HCT116 (cell line): ENCODE measurements around the gene UPB1. TPM values are rescaled to one million over a fixed set of nuclear protein-coding genes. Genes with fewer than 3 reads are reported as not detected.

ENCODE experiments used
- ATAC-seq: fragments of 200-7000 bp; cut with Tn5 transposase; 2 replicates; pipeline ENCODE4 v1.9.1; 2020; ENCODE audit warnings: mild to moderate bottlenecking, moderate library complexity
- BruUV-seq: library from RNA; stranded (reverse); fragments of 400-500 nt; replicated peaks from 2 replicates; lab custom pipeline; 2021; lab: Mats Ljungman, UMichigan
- CTCF ChIA-PET: fragments of 300-600 bp; sonication (Branson Sonifier 250); formaldehyde crosslinking; loops from one replicate; lab custom pipeline; 2021; ENCODE audit warnings: antibody characterized with exemption; lab: Charles Lee
- POLR2A ChIA-PET: fragments of 300-600, 350-600 bp; sonication (Branson Sonifier 250); formaldehyde crosslinking; loops from one replicate; lab custom pipeline; 2021; ENCODE audit warnings: antibody characterized with exemption; lab: Charles Lee
- RAD21 ChIA-PET, 2 experiments: fragments of 300-600 bp; sonication (Branson Sonifier 250); formaldehyde crosslinking; loops; one replicate each; lab custom pipeline; 2023; ENCODE audit warnings: low total read pairs in 2 of 2; ENCODE audit not compliant: uncharacterized antibody in 2 of 2, unreplicated experiment in 2 of 2, low non-redundant PET in 1 of 2; lab: Charles Lee
- DNase-seq: peaks from one replicate; pipeline ENCODE4 v3.0.0-alpha.2; 2010; ENCODE audit warnings: low read depth, low spot score
- H2AFZ ChIP-seq: fragments of 200-600 bp; shearing (Covaris generic), sonication (generic); 2 replicates; pipeline ENCODE4 v1.6.1; 2017; ENCODE audit warnings: low read depth, mixed run types, mixed read lengths, antibody characterized with exemption, low read length; ENCODE audit not compliant: poor library complexity, severe bottlenecking
- H3K27ac ChIP-seq: 2 replicates; pipeline ENCODE4 v1.5.1; 2012; ENCODE audit warnings: low read depth, low read length
- H3K27me3 ChIP-seq: fragments of 200-600 bp; sonication (generic); 2 replicates; pipeline ENCODE4 v1.6.1; 2016; ENCODE audit warnings: mixed run types, low read length, mixed read lengths; ENCODE audit not compliant: insufficient read depth
- H3K36me3 ChIP-seq, 2 experiments: fragments of 200-500 bp in 1 of 2; fragments of 200-600 bp in 1 of 2; sonication (Bioruptor generic) in 1 of 2; sonication (generic) in 1 of 2; 2 replicates each; pipeline versions ENCODE4 v1.5.1 to v1.6.1; 2014 to 2016; ENCODE audit warnings: low read length in 2 of 2, inconsistent platforms in 1 of 2, mixed read lengths in 1 of 2, mixed run types in 1 of 2; ENCODE audit not compliant: insufficient read depth in 2 of 2, control insufficient read depth in 1 of 2
- H3K4me1 ChIP-seq, 2 experiments: fragments of 200-600 bp in 1 of 2; sonication (generic) in 1 of 2; 2 replicates each; pipeline versions ENCODE4 v1.5.1 to v1.6.1; 2012 to 2017; ENCODE audit warnings: low read length in 2 of 2, inconsistent platforms in 1 of 2, mild to moderate bottlenecking in 1 of 2, mixed read lengths in 1 of 2, mixed run types in 1 of 2, moderate library complexity in 1 of 2; ENCODE audit not compliant: insufficient read depth in 2 of 2, control insufficient read depth in 1 of 2
- H3K4me2 ChIP-seq: fragments of 200-600 bp; sonication (generic); 2 replicates; pipeline ENCODE4 v1.6.1; 2017; ENCODE audit warnings: mixed run types, low read length, mixed read lengths
- H3K4me3 ChIP-seq, 2 experiments: fragments of 200-600 bp in 1 of 2; sonication (generic) in 1 of 2; replicated peaks in 1 of 2; 2 replicates each; pipeline ENCODE4 v1.5.1; 2011 to 2016; ENCODE audit warnings: low read length in 2 of 2, control low read depth in 1 of 2, low read depth in 1 of 2, mild to moderate bottlenecking in 1 of 2, mixed read lengths in 1 of 2, mixed run types in 1 of 2
- H3K79me2 ChIP-seq: fragments of 200-600 bp; sonication (generic); 2 replicates; pipeline ENCODE4 v1.6.1; 2017; ENCODE audit warnings: mild to moderate bottlenecking, mixed run types, low read length, moderate library complexity, mixed read lengths; ENCODE audit not compliant: insufficient read depth
- H3K9ac ChIP-seq: fragments of 200-600 bp; sonication (generic); 2 replicates; pipeline ENCODE4 v1.6.1; 2016; ENCODE audit warnings: low read length, mixed read lengths
- H3K9me2 ChIP-seq: fragments of 200-600 bp; sonication (generic), shearing (Covaris generic); 2 replicates; pipeline ENCODE4 v1.6.1; 2017; ENCODE audit warnings: mixed run types, mild to moderate bottlenecking, moderate library complexity; ENCODE audit not compliant: insufficient read depth
- H3K9me3 ChIP-seq, 2 experiments: fragments of 200-500 bp in 1 of 2; fragments of 200-600 bp in 1 of 2; sonication (Bioruptor generic) in 1 of 2; sonication (generic) in 1 of 2; 2 replicates each; pipeline ENCODE4 v1.6.1; 2014 to 2017; ENCODE audit warnings: low read length in 2 of 2, mixed read lengths in 2 of 2, inconsistent platforms in 1 of 2, low read depth in 1 of 2, mild to moderate bottlenecking in 1 of 2, mixed run types in 1 of 2, moderate library complexity in 1 of 2; ENCODE audit not compliant: control insufficient read depth in 1 of 2, insufficient read depth in 1 of 2
- H4K20me1 ChIP-seq: fragments of 200-600 bp; sonication (generic), shearing (Covaris generic); 2 replicates; pipeline ENCODE4 v1.6.1; 2017; ENCODE audit warnings: mixed run types, mild to moderate bottlenecking, moderate library complexity; ENCODE audit not compliant: insufficient read depth
- ATF3 ChIP-seq: IDR thresholded peaks from 2 replicates; pipeline ENCODE4 v1.6.1; 2012
- ELF1 ChIP-seq: IDR thresholded peaks from 2 replicates; pipeline ENCODE4 v1.6.1; 2012; ENCODE audit warnings: low read depth, borderline replicate concordance
- POLR2A ChIP-seq: IDR thresholded peaks from 2 replicates; pipeline ENCODE4 v1.7.0; 2011; ENCODE audit warnings: borderline replicate concordance; ENCODE audit not compliant: insufficient read depth, insufficient read length; ENCODE audit errors: extremely low read depth
- POLR2AphosphoS5 ChIP-seq: IDR thresholded peaks from 2 replicates; pipeline ENCODE4 v1.6.1; 2011; ENCODE audit warnings: mild to moderate bottlenecking, low read depth, low read length, moderate library complexity
- TCF7L2 ChIP-seq: IDR thresholded peaks from 2 replicates; pipeline ENCODE4 v1.7.0; 2011; ENCODE audit warnings: borderline replicate concordance, inconsistent platforms; ENCODE audit not compliant: insufficient read depth, insufficient read length; ENCODE audit errors: extremely low read depth
- ZFX ChIP-seq: fragments of 450-650 bp; IDR thresholded peaks from 2 replicates; pipeline ENCODE4 v1.6.1; 2017
- ZNF274 ChIP-seq: fragments of 200-500 bp; sonication (Bioruptor generic); IDR thresholded peaks from 2 replicates; pipeline ENCODE4 v1.6.1; 2014; ENCODE audit warnings: mild to moderate bottlenecking, low read depth, low read length, inconsistent platforms
- intact Hi-C: fragments of 100-400 bp; cut with micrococcal nuclease; formaldehyde crosslinking; loops from 2 replicates; pipeline ENCODE4 v1.10.0; 2022
- total RNA-seq: library from RNA; stranded (reverse); gene quantifications from one replicate; pipeline ENCODE4 v1.2.1, GENCODE V29; 2021; ENCODE audit not compliant: unreplicated experiment

The UPB1 gene
- total RNA-seq, 1 experiment from 2014 or later, result 0.27 TPM

DNA sequence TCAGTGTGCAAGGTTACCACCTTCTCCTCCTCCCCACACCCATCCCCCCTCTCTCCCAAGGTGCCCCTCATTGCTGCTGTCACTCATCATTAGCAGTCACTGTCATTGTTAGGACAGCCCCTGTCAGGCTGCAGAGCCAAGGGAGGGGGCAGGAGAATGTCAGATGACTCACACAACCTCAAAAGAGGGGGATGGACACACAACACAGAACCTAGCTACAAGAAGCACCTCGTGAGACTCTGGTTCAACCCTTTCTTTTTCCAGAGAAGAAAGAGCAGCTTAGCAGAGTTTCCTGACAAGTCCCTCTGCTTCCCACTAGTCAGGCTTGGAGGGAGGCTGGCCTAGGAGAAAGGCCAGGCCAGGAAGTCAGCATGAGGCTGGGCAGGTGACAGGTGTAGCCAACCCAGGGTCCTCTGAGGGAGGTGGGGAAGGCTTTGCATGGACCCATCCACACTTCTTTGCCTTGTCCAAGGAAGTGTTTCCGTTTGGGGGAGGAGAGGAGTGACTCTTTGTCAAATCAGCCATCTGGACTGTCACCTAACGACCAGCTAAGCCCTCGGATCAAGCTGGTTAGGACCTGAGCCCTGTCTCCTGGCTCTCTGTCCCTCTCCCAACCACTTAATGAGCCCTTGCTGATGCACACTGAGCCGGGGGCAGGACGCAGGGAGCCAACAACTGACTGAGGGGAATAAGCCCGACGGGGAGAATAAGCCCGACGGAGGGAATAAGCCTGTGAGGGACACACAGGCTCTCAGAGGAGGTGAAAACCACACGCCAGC lies 49.5 kb upstream of the UPB1 start:
- Histone ChIP-seq H3K4me2 (peak overlapping the region; percentile 23; the same call in 1 of the 2 replicates), H3K4me3 (no peak overlapping the region), H3K9me2 (no peaks in the 10 kb centered on the region), H3K4me1 (peaks cover 5 to 10% of the 10 kb centered on the region in 2 experiments), H3K9me3 (no peaks in the 10 kb centered on the region), H2AFZ (no peak overlapping the region), H3K79me2 (no peaks in the 10 kb centered on the region), H3K27ac (no peak overlapping the region), H3K27me3 (no peaks in the 10 kb centered on the region), H4K20me1 (no peaks in the 10 kb centered on the region), H3K36me3 (no peaks in the 10 kb centered on the region), H3K9ac (no peak overlapping the region)
- CTCF ChIA-PET, result no interaction called here
- TF ChIP-seq ELF1 (no peak), ZFX (no peak)
- ATAC-seq, result no peak; the same call in 1 of the 2 replicates
- RAD21 ChIA-PET, result no interaction called here
- no TSS peak for BruUV-seq
- POLR2A ChIA-PET, result no interaction called here
- DNase-seq, result no peak
- intact Hi-C loops, result no loop called here

GRCh38 chr22:24446260-24446611 lies 48.9 kb upstream of the UPB1 start:
- peaks cover 0 to 3% of the 10 kb centered on the region in 2 experiments; a peak in 1 of 4 replicates for H3K9me3 ChIP-seq
- no peaks in the 10 kb centered on the region for H3K9me2 ChIP-seq
- POLR2A ChIA-PET, result no interaction called here
- no peaks in the 10 kb centered on the region for H4K20me1 ChIP-seq
- CTCF ChIA-PET, result no interaction called here
- no peak overlapping the region for H3K4me3 ChIP-seq
- no peak overlapping the region for H3K4me2 ChIP-seq
- H3K27me3 ChIP-seq, result no peaks in the 10 kb centered on the region
- H3K79me2 ChIP-seq, result no peaks in the 10 kb centered on the region
- intact Hi-C loops, result no loop called here
- RAD21 ChIA-PET, result no interaction called here
- H3K27ac ChIP-seq, result no peak overlapping the region
- DNase-seq (no peak), ATAC-seq (no peak)
- H3K9ac ChIP-seq, result no peak overlapping the region
- no TSS peak for BruUV-seq
- TF ChIP-seq TCF7L2, result no peak
- TF ChIP-seq POLR2AphosphoS5, result no peak
- no peak for TF ChIP-seq ZNF274
- TF ChIP-seq POLR2A, result no peak
- no peak for TF ChIP-seq ATF3
- peaks cover 5 to 10% of the 10 kb centered on the region in 2 experiments for H3K4me1 ChIP-seq
- H3K36me3 ChIP-seq, result no peaks in the 10 kb centered on the region
- H2AFZ ChIP-seq, result no peak overlapping the region
